Testis (tissue), 3 donors: ENCODE measurements around the gene ENPP7. TPM values are rescaled to one million over a fixed set of nuclear protein-coding genes. Genes with fewer than 3 reads are reported as not detected.

ENCODE experiments used
- DNase-seq: peaks from one replicate; pipeline ENCODE4 v3.0.0-alpha.2; 2019
- H3K27ac ChIP-seq, 2 donors: fragments of 200-600 bp; sonication (generic); one replicate each; pipeline ENCODE4 v1.5.1; 2019
- H3K27me3 ChIP-seq: fragments of 200-600 bp; sonication (generic); one replicate; pipeline ENCODE4 v1.5.1; 2019
- H3K36me3 ChIP-seq: fragments of 200-600 bp; sonication (generic); one replicate; pipeline ENCODE4 v1.5.1; 2017; ENCODE audit warnings: low read depth; ENCODE audit errors: missing control alignments
- H3K4me1 ChIP-seq: fragments of 200-600 bp; sonication (generic); one replicate; pipeline ENCODE4 v1.5.1; 2019
- H3K4me3 ChIP-seq, 2 donors: fragments of 200-600 bp; sonication (generic); one replicate each; pipeline ENCODE4 v1.5.1; 2017 to 2019
- H3K9me3 ChIP-seq: fragments of 200-600 bp; sonication (generic); one replicate; pipeline ENCODE4 v1.5.1; 2017
- CTCF ChIP-seq, 3 experiments: fragments of 450-650 bp in 2 of 3; fragments of 200-600 bp in 1 of 3; sonication (generic) in 1 of 3; IDR thresholded peaks; one replicate each; pipeline ENCODE4 v1.5.1; 2016 to 2019; ENCODE audit warnings: antibody characterized with exemption in 3 of 3, mild to moderate bottlenecking in 2 of 3, moderate library complexity in 1 of 3
- POLR2A ChIP-seq: fragments of 450-650 bp; IDR thresholded peaks from one replicate; pipeline ENCODE4 v1.6.1; 2017; ENCODE audit warnings: antibody characterized with exemption, mild to moderate bottlenecking, moderate library complexity
- WGBS, 2 donors: methylation state at CpG; one replicate each; pipeline ENCODE4 v1.1.5; 2018; 5-methylcytosine and 5-hydroxymethylcytosine counted together
- intact Hi-C: fragments of 100-400 bp; cut with DNase I; formaldehyde crosslinking; loops from one replicate; pipeline ENCODE4 v1.15.1; 2023; ENCODE audit warnings: low total_unique reads
- polyA plus RNA-seq: library from polyadenylated mRNA; stranded (reverse); fragments of 350-450 nt; fragmentation: Illumina TruSeq; extraction: RNeasy Lipid Tissue Mini Kit (QIAGEN cat#74804); gene quantifications from one replicate; pipeline ENCODE4 v1.2.3, GENCODE V29; 2014; ENCODE audit warnings: low read depth, low replicate concordance; ENCODE audit not compliant: insufficient read depth
- total RNA-seq, 2 donors: library from RNA; depleted of rRNA; stranded (reverse); fragments of >200 nt; gene quantifications; one replicate each; pipeline ENCODE4 v1.2.3, GENCODE V29; 2016

Gene ENPP7
- total and polyA plus RNA-seq, 3 donors from 2014 or later: 0.12 to 0.24 TPM; not detected in 1

- WGBS, 2 donors: 82 to 88% methylated on average over 14 to 21 of the region's 21 CpGs
- Histone ChIP-seq H3K27me3 (no peaks in the 10 kb centered on the region), H3K4me3 (no peak overlapping the region), H3K4me1 (no peaks in the 10 kb centered on the region), H3K27ac (no peak overlapping the region), H3K36me3 (no peaks in the 10 kb centered on the region), H3K9me3 (no peaks in the 10 kb centered on the region)
- DNase-seq: no peak
- intact Hi-C loops: no loop called here
- no peak for TF ChIP-seq POLR2A
- TF ChIP-seq CTCF (IDR thresholded peaks at IDR 0.05): no peak
These were observed 29.6 kb downstream of the ENPP7 start for GRCh38 chr17:79760197-79760906.

DNA sequence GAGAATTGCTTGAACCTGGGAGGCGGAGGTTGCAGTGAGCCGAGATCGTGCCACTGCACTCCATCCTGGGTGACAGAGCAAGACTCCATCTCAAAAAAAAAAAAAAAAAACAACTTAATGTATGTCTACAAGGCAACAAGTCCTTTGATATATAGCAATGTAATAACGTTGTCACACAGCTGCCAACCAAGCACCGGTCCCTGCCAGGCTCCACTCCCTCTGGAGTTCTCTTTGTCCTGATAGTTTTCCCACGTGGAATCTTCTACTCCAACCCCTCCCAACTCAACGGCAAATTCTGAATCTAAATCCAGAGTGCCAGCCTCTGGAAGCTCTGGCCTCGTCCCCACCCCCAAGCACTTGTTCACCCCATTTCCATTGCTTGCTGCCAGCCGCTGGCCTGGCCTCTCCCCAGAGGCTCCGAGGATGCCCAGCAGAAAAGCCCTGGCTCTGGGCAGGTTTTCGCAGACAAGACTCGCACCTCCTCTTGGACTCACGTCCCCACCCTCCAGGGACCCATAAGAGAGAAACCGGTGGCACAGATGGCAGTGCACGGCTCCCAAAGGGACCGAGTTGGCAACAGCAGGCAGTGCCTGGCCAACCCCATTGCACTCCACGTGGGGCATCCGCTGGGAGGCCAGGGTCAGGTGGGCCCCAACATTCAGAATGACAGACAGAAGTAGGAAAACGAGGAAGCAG is 31.3 kb downstream of the ENPP7 start:
- H3K27me3 ChIP-seq: no peaks in the 10 kb centered on the region
- H3K4me3 ChIP-seq: no peak overlapping the region
- H3K36me3 ChIP-seq: no peaks in the 10 kb centered on the region
- H3K4me1 ChIP-seq: no peaks in the 10 kb centered on the region
- no peaks in the 10 kb centered on the region for H3K9me3 ChIP-seq
- no peak for DNase-seq
- H3K27ac ChIP-seq: no peak overlapping the region
- intact Hi-C loops: no loop called here
- TF ChIP-seq POLR2A (no peak), CTCF (IDR thresholded peaks at IDR 0.05) (no peak)
- 82 to 87% methylated on average over 15 to 19 of the region's 19 CpGs for WGBS, 2 donors

DNA sequence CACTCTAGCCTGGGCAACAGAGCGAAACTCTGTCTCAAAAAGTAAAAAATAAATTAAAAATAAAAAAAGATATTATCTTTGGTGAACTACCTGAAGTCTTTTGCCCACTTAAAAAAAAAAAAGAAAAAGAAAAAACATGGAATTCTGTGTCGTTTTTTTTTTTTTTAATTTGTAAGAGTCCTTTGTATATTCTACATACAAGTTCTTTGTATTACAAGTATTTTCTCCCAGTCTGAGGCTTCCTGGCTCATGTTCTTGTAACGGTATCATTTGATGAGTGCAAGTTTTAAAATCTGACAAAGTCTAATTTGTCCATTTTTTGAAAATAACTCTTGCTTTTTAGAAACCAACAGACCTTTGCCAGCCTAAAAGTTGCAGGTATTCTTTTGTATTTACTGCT is 35.0 kb downstream of the ENPP7 start:
- H3K27me3 ChIP-seq: no peaks in the 10 kb centered on the region
- TF ChIP-seq POLR2A (no peak), CTCF (IDR thresholded peaks at IDR 0.05) (no peak)
- intact Hi-C loops: no loop called here
- no peaks in the 10 kb centered on the region for H3K4me1 ChIP-seq
- H3K9me3 ChIP-seq: no peaks in the 10 kb centered on the region
- no peaks in the 10 kb centered on the region for H3K36me3 ChIP-seq
- 90 to 91% methylated on average over 3 of the region's 3 CpGs for WGBS, 2 donors
- no peak for DNase-seq
- no peak overlapping the region for H3K27ac ChIP-seq
- no peak overlapping the region for H3K4me3 ChIP-seq

DNA sequence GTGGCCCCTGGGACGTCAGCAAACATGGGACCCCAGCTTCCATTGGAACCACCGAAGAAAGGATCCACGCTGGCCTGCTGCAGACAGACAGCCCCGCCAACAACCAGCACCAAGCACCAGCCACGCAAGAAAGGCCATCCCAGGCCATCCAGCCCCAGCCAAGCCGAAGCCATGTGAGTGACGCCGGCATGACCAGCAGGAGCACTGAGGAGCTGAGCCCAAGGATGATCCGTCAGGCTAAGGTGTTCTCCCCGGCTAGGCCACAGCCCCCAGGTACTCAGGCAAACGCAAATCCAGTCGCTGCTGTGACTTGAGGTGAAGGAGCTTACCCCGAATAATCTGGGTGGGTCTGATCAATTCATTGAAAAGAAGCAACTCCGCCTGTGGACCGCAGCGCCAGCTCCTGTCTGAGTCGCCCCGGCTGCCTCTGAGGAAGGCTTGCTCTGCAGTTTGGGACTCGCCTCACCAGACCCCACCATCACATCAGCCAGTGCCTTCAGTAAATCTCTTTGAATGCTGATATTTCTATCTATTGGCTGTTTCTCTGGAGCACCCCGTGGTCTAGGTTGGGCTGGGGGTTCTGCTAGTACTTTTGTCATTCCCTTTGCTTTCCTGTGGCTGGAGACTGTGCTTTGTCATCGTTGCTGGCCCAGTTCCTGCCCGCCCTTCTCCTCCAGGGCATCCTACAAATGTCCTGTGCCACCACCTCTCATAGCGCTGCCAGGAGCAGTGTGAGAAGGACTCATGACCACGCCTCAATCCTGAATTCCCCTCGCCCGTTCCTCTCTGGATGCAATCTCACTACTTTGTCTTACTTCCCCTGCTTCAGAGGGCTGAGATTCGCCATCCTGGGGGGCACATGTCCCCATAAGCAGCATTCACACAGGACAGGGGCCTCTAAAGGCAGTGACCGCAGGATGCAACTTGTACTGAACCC is 39.1 kb downstream of the ENPP7 start:
- Histone ChIP-seq H3K4me3 (no peak overlapping the region), H3K4me1 (no peaks in the 10 kb centered on the region), H3K36me3 (no peaks in the 10 kb centered on the region), H3K27me3 (no peaks in the 10 kb centered on the region), H3K9me3 (no peaks in the 10 kb centered on the region), H3K27ac (no peak overlapping the region)
- WGBS, 2 donors: 87 to 94% methylated on average over 15 to 28 of the region's 28 CpGs
- no peak for DNase-seq
- intact Hi-C loops: no loop called here
- TF ChIP-seq CTCF (IDR thresholded peaks at IDR 0.05): no peak
- no peak for TF ChIP-seq POLR2A
